ENCODE results near the gene MACROD1. TPM values are rescaled to one million over a fixed set of nuclear protein-coding genes. Genes with fewer than 3 reads are reported as not detected.

Gene MACROD1
- total and polyA plus RNA-seq, 2 donors (not counting 3 experiments of a cell fraction or from before 2014, with no cell fraction given), result 11.0 to 16.2 TPM

DNA sequence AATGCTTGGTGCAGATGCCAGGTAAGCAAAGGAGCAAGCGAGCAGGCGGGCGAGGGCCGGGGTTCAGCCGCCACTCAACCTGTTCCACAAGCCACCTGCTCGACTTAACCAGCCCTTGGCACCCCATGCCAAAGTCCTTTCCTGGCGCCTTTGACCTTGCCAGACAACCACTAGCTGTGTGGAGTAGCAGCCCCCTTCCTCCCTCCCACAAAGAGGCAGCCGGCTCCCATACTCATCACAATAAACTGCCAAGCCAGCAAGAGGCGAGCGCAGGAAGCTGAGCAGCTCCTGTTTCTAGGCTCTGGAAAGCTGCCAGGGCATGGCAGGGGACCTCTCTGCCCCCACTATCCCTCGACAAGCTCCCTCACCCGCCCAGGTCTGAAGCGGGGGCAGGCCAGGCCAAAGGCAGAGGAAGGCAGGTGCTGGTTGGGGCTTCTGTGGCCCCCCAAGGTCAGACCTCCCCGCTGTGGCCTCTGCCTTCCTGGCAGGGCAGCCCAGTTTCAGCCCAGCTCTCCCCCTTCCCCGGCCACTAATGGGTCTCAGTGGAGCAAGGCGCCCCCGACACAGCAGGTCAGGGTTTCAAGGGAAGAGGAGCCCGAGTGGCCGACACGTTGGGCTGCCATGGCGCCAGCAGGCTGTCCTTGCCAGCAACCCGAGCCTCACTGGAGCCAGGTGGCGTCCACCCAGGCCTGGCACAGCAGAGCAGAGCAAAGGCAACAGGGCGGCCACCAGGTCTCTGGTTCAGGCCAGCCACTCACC is 15.3 kb downstream of the MACROD1 start:
- Histone ChIP-seq H3K9ac (replicated peaks; ENCODE audit: extremely low read depth, insufficient read depth, low read length) (no peak overlapping the region), H3K9me3 (replicated peaks; ENCODE audit: control insufficient read depth, insufficient read depth, low read length) (no peaks in the 10 kb centered on the region), H3K4me1 (ENCODE audit: control insufficient read depth, extremely low read depth, insufficient read depth, low read length) (no peaks in the 10 kb centered on the region), H3K27ac (ENCODE audit: insufficient read depth, low read depth, low read length) (no peak overlapping the region), H3K27me3 (ENCODE audit: control insufficient read depth in 2 of 2, insufficient read depth in 2 of 2, low read length in 2 of 2) (no peaks in the 10 kb centered on the region), H3K36me3 (ENCODE audit: control insufficient read depth in 2 of 2, extremely low read depth in 1 of 2, insufficient read depth in 2 of 2, low read length in 2 of 2) (no peaks in the 10 kb centered on the region), H3K4me3 (replicated peaks in 1 of 3; ENCODE audit: insufficient read depth in 1 of 3, low read depth in 1 of 3, low read length in 3 of 3) (no peak overlapping the region), H3K79me2 (ENCODE audit: control insufficient read depth, insufficient read depth, low read length) (no peaks in the 10 kb centered on the region), H4K20me1 (replicated peaks; ENCODE audit: control insufficient read depth, extremely low read depth, insufficient read depth, low read length) (no peaks in the 10 kb centered on the region), H3K9me1 (replicated peaks; ENCODE audit: control insufficient read depth, extremely low read depth, insufficient read depth, low read length) (no peaks in the 10 kb centered on the region), H2AFZ (ENCODE audit: low read depth, low read length) (no peak overlapping the region), H3K4me2 (ENCODE audit: insufficient read depth, low read length) (no peak overlapping the region)
- POLR2A ChIA-PET, result no interaction called here
- FAIRE-seq (no peak), DNase-seq (ENCODE audit: low read depth, low spot score) (no peak)
- dilution Hi-C loops (cut with MboI; ENCODE audit: extremely low pct_ligation_motif_present, low sequenced_read_pairs) (no loop called here), intact Hi-C loops (cut with micrococcal nuclease) (no loop called here)
- CTCF ChIA-PET, result interaction anchor here (0.9 to 5.0 kb wide), 9 partner anchors 15 to 671 kb away, joined by 3 to 162 read pairs (median 4); no protein-coding TSS in a partner anchor
- TF ChIP-seq EZH2 (IDR thresholded peaks at IDR 0.05; ENCODE audit: borderline replicate concordance, low read depth, low read length, severe bottlenecking) (no peak), MYC (IDR thresholded peaks at IDR 0.05; ENCODE audit: low read depth, low read length) (no peak), JUN (IDR thresholded peaks at IDR 0.05; ENCODE audit: borderline replicate concordance, insufficient read depth, insufficient read length, low read depth) (no peak), FOS (IDR thresholded peaks at IDR 0.05; ENCODE audit: borderline replicate concordance, insufficient read depth, low read length) (no peak)
- TF ChIP-seq, protein P1, sequence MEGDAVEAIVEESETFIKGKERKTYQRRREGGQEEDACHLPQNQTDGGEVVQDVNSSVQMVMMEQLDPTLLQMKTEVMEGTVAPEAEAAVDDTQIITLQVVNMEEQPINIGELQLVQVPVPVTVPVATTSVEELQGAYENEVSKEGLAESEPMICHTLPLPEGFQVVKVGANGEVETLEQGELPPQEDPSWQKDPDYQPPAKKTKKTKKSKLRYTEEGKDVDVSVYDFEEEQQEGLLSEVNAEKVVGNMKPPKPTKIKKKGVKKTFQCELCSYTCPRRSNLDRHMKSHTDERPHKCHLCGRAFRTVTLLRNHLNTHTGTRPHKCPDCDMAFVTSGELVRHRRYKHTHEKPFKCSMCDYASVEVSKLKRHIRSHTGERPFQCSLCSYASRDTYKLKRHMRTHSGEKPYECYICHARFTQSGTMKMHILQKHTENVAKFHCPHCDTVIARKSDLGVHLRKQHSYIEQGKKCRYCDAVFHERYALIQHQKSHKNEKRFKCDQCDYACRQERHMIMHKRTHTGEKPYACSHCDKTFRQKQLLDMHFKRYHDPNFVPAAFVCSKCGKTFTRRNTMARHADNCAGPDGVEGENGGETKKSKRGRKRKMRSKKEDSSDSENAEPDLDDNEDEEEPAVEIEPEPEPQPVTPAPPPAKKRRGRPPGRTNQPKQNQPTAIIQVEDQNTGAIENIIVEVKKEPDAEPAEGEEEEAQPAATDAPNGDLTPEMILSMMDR (IDR thresholded peaks at IDR 0.05; ENCODE audit: extremely low read depth in 1 of 2, insufficient read depth in 1 of 2, low read depth in 1 of 2, low read length in 2 of 2), result no peak
- TF ChIP-seq, protein P2, sequence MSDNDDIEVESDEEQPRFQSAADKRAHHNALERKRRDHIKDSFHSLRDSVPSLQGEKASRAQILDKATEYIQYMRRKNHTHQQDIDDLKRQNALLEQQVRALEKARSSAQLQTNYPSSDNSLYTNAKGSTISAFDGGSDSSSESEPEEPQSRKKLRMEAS (IDR thresholded peaks at IDR 0.05; ENCODE audit: insufficient read depth, insufficient read length), result no peak
- no TSS peak for BruUV-seq (replicated peaks)

Data from endothelial cell of umbilical vein (primary cell).